Spleen (tissue), 7 donors: ENCODE measurements around the gene TACR1.

Experiments
- POLR2A ChIP-seq, 3 donors: fragments of 450-650 bp; IDR thresholded peaks; one replicate each; pipeline ENCODE4 v1.5.1; 2017; ENCODE audit warnings: antibody characterized with exemption in 3 of 3, mild to moderate bottlenecking in 1 of 3
- TF ChIP-seq, protein P1 (sequence below), 11 experiments: fragments of 200-600 bp in 7 of 11; fragments of 450-650 bp in 4 of 11; sonication (generic) in 4 of 11; IDR thresholded peaks in 8 of 11; conservative IDR thresholded peaks in 3 of 11; 1 replicate in 7 of 11; 2 replicates in 4 of 11; pipeline versions ENCODE4 v1.4.0 to v1.8.0; 2016 to 2021; ENCODE audit warnings: antibody characterized with exemption in 11 of 11, inconsistent platforms in 4 of 11, mild to moderate bottlenecking in 1 of 11
- donor health status: DM: no; HTN: no; CAD: no; lungs with moderate emphysema.
- donor health status: DM: no; HTN: no; CAD: no.
- donor health status: DM: no; HTN: no; CAD: no.

DNA sequence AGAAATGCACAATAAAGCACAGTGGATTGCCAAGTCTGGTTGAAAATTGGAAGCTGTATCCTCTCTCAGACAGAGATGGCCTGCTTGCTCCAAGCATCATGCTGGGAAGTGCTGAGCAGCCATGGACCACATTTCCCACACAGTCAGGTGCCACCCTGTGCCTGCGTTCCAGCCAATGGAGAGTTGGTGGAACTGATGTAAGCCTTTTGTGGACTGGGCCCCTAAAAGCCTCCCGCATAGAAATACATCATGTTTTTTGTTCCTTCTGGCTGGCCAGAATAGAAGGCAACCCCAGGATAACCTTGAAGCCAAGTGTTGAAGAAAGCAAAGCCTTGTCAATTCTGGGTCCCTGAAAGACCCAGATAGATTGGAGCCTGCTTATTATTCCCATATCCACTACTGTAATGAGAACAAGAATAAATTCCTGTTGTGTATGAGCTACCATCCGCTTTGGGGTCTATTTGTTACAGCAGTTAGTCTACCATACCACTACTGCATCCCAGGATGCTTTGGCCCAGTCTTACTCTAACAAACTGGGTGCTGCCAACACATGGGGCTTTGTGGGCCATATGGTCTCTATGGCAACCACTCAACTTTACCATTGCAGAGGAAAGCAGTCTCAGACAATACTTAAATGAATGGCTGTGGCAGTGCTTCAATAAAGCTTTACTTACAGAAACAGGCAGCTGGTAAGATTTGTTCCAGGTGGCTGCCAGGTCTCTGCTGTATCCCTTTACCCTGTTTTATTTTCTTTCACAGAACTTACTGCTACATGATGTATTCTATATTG is 175.5 kb downstream of the TACR1 start:
- no peak for TF ChIP-seq POLR2A (IDR thresholded peaks at IDR 0.05)
- TF ChIP-seq, protein P1, sequence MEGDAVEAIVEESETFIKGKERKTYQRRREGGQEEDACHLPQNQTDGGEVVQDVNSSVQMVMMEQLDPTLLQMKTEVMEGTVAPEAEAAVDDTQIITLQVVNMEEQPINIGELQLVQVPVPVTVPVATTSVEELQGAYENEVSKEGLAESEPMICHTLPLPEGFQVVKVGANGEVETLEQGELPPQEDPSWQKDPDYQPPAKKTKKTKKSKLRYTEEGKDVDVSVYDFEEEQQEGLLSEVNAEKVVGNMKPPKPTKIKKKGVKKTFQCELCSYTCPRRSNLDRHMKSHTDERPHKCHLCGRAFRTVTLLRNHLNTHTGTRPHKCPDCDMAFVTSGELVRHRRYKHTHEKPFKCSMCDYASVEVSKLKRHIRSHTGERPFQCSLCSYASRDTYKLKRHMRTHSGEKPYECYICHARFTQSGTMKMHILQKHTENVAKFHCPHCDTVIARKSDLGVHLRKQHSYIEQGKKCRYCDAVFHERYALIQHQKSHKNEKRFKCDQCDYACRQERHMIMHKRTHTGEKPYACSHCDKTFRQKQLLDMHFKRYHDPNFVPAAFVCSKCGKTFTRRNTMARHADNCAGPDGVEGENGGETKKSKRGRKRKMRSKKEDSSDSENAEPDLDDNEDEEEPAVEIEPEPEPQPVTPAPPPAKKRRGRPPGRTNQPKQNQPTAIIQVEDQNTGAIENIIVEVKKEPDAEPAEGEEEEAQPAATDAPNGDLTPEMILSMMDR (IDR thresholded peaks at IDR 0.05 in 8 of 11, conservative IDR thresholded peaks at IDR 0.05 in 3 of 11) = no peak
